OCI-LY7 (cell line): ENCODE data around the gene ITGB2. TPM values are rescaled to one million over a fixed set of nuclear protein-coding genes. Genes with fewer than 3 reads are reported as not detected.

Experiments used
- BruUV-seq: library from RNA; stranded (reverse); fragments of 400-500 nt; replicated peaks from 2 replicates; lab custom pipeline; 2021; lab: Mats Ljungman, UMichigan
- CTCF ChIA-PET: fragments of 300-600 bp; sonication (Branson Sonifier 250); formaldehyde crosslinking; loops from one replicate; lab custom pipeline; 2022; ENCODE audit warnings: antibody characterized with exemption; ENCODE audit not compliant: unreplicated experiment; lab: Charles Lee
- POLR2A ChIA-PET: fragments of 300-600 bp; sonication (Branson Sonifier 250); formaldehyde crosslinking; loops from one replicate; lab custom pipeline; 2022; ENCODE audit warnings: antibody characterized with exemption; lab: Charles Lee
- DNase-seq: peaks from one replicate; pipeline ENCODE4 v3.0.0-alpha.2; 2015; ENCODE audit warnings: low spot score
- H2AFZ ChIP-seq: fragments of 200-600 bp; sonication (generic), shearing (Covaris generic); 2 replicates; pipeline ENCODE4 v1.6.1; 2014; ENCODE audit warnings: mild to moderate bottlenecking, antibody characterized with exemption, low read length, moderate library complexity
- H3K27ac ChIP-seq: fragments of 200-600 bp; sonication (generic); 2 replicates; pipeline ENCODE4 v1.5.1; 2014; ENCODE audit warnings: mixed run types, low read depth, mild to moderate bottlenecking, moderate library complexity, low read length, inconsistent platforms; ENCODE audit not compliant: poor library complexity, severe bottlenecking
- H3K36me3 ChIP-seq: fragments of 200-600 bp; sonication (generic); 2 replicates; pipeline ENCODE4 v1.6.1; 2014; ENCODE audit warnings: mild to moderate bottlenecking, antibody characterized with exemption, low read length, moderate library complexity, mixed read lengths; ENCODE audit not compliant: insufficient read depth
- H3K4me1 ChIP-seq: fragments of 200-600 bp; sonication (generic); 2 replicates; pipeline ENCODE4 v1.5.1; 2014; ENCODE audit warnings: mild to moderate bottlenecking, low read length; ENCODE audit not compliant: insufficient read depth, poor library complexity, severe bottlenecking
- H3K4me2 ChIP-seq: fragments of 200-600 bp; sonication (generic); 2 replicates; pipeline ENCODE4 v1.6.1; 2014; ENCODE audit warnings: mild to moderate bottlenecking, low read length
- H3K4me3 ChIP-seq: fragments of 200-600 bp; sonication (generic); 2 replicates; pipeline ENCODE4 v1.5.1; 2014; ENCODE audit warnings: mild to moderate bottlenecking, low read depth, low read length; ENCODE audit not compliant: poor library complexity, severe bottlenecking
- H3K79me2 ChIP-seq: fragments of 200-600 bp; sonication (generic); 2 replicates; pipeline ENCODE4 v1.6.1; 2016; ENCODE audit warnings: low read depth, mild to moderate bottlenecking, low read length, moderate library complexity, mixed read lengths; ENCODE audit not compliant: insufficient read depth
- H3K9me2 ChIP-seq: fragments of 200-600 bp; sonication (generic); 2 replicates; pipeline ENCODE4 v1.6.1; 2016; ENCODE audit warnings: mild to moderate bottlenecking, low read length, mixed read lengths; ENCODE audit not compliant: insufficient read depth
- H3K9me3 ChIP-seq: fragments of 200-600 bp; sonication (generic); 2 replicates; pipeline ENCODE4 v1.6.1; 2014; ENCODE audit warnings: mild to moderate bottlenecking, mixed run types, low read length, mixed read lengths
- H4K20me1 ChIP-seq: fragments of 200-600 bp; sonication (generic); 2 replicates; pipeline ENCODE4 v1.6.1; 2014; ENCODE audit warnings: mild to moderate bottlenecking, antibody characterized with exemption, low read length, moderate library complexity, mixed read lengths; ENCODE audit not compliant: insufficient read depth
- EZH2phosphoT487 ChIP-seq: fragments of 200-600 bp; sonication (generic); IDR thresholded peaks from 2 replicates; pipeline ENCODE4 v1.6.1; 2018; ENCODE audit warnings: low read depth, borderline replicate concordance, mild to moderate bottlenecking, mixed run types, antibody characterized with exemption, low read length, moderate library complexity, mixed read lengths
- intact Hi-C: fragments of 100-400 bp; cut with micrococcal nuclease; formaldehyde crosslinking; loops from one replicate; pipeline ENCODE4 v1.10.0; 2022; ENCODE audit not compliant: unreplicated experiment
- total RNA-seq, 2 experiments: library from RNA; depleted of rRNA in 1 of 2; stranded (reverse); fragments of >200 nt in 1 of 2; shearing (Covaris generic) in 1 of 2; gene quantifications; 2 replicates each; pipeline ENCODE4 v1.2.3, GENCODE V29; 2014 to 2022
- TF ChIP-seq, protein P1 (sequence below): fragments of 200-600 bp; sonication (generic); conservative IDR thresholded peaks from 2 replicates; pipeline ENCODE4 v1.5.1; 2014; ENCODE audit warnings: mild to moderate bottlenecking, antibody characterized with exemption, low read length, moderate library complexity, mixed read lengths

The ITGB2 gene
- total RNA-seq, 2 experiments from 2014 or later, result 11.6 to 78.9 TPM

GRCh38 chr21:44875316-44875700, 45.4 kb downstream of the ITGB2 start:
- ChIA-PET POLR2A (interaction anchor here (0.7 kb wide), 1 partner anchor 82 kb away, joined by 3 read pairs; no protein-coding TSS in a partner anchor), CTCF (interaction anchor here (0.5 to 0.6 kb wide), 2 partner anchors 39 to 61 kb away, joined by 3 read pairs; no protein-coding TSS in a partner anchor)
- Histone ChIP-seq H2AFZ (peak overlapping the region; percentile 86; the same call in 1 of the 2 replicates), H3K9me2 (no peaks in the 10 kb centered on the region), H3K79me2 (peaks cover 14% of the 10 kb centered on the region; the same call in 1 of the 2 replicates), H3K9me3 (no peaks in the 10 kb centered on the region), H3K36me3 (no peaks in the 10 kb centered on the region), H3K4me3 (peak overlapping the region; percentile 81), H3K4me2 (peak overlapping the region; percentile 88), H3K4me1 (peaks cover 33% of the 10 kb centered on the region), H3K27ac (peak overlapping the region; percentile 19), H4K20me1 (peaks cover 12% of the 10 kb centered on the region; the same call in 1 of the 2 replicates)
- no TSS peak for BruUV-seq
- peak; percentile 34 for DNase-seq
- intact Hi-C loops, result loop anchor here (2.0 kb wide), 1 partner anchor 63 kb away; no protein-coding TSS in a partner anchor
- TF ChIP-seq, protein P1, sequence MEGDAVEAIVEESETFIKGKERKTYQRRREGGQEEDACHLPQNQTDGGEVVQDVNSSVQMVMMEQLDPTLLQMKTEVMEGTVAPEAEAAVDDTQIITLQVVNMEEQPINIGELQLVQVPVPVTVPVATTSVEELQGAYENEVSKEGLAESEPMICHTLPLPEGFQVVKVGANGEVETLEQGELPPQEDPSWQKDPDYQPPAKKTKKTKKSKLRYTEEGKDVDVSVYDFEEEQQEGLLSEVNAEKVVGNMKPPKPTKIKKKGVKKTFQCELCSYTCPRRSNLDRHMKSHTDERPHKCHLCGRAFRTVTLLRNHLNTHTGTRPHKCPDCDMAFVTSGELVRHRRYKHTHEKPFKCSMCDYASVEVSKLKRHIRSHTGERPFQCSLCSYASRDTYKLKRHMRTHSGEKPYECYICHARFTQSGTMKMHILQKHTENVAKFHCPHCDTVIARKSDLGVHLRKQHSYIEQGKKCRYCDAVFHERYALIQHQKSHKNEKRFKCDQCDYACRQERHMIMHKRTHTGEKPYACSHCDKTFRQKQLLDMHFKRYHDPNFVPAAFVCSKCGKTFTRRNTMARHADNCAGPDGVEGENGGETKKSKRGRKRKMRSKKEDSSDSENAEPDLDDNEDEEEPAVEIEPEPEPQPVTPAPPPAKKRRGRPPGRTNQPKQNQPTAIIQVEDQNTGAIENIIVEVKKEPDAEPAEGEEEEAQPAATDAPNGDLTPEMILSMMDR, result peak; percentile 47
- TF ChIP-seq EZH2phosphoT487, result no peak

DNA sequence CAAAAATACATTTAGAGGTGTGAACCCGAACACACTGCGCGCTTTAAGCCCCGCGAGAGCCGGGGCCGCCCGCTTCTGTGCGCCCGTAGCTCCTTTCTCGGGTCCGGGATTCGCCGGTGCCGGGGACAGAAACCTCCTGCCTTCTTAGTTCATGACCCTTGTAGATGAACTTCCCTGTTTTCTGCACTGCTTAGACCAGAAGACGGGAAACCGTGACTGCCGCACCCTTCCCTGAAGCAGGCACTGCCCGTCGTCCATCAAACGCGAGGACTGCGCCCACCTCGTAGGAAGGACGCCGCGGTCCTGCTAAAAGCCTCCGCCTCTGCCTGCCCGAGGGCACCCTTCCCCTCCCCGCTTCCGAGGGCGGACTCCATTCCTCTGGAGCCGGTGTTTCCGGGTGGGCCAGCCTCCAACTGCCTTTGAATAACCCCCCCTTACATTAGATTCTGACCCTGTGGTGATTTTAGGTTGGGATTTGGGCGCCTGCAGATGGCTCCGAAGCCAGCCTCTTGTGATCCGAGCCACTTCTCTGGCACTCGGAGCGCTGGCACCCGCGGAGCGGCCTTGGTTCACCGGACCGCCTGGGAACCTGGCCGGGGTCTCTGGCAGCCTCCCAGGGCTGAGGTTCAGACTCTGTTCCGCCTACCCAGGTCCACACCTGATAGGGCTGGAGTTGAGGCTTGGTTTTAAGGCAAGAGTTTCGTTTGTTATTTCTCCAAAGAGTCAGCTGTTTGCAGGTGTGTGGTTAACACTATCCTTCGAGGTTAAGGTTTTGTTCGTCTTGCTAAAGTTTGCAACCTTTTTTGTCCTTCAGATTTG, 46.0 kb downstream of the ITGB2 start:
- DNase-seq, result peak; percentile 34
- H3K79me2 ChIP-seq, result peaks cover 14% of the 10 kb centered on the region; the same call in 1 of the 2 replicates
- no peaks in the 10 kb centered on the region for H3K36me3 ChIP-seq
- peaks cover 12% of the 10 kb centered on the region; the same call in 1 of the 2 replicates for H4K20me1 ChIP-seq
- H3K4me1 ChIP-seq, result peaks cover 30% of the 10 kb centered on the region
- no TSS peak for BruUV-seq
- ChIA-PET POLR2A (interaction anchor here (0.7 kb wide), 1 partner anchor 81 kb away, joined by 3 read pairs; no protein-coding TSS in a partner anchor), CTCF (interaction anchor here (0.6 to 1.0 kb wide), 2 partner anchors 39 to 236 kb away, joined by 3 read pairs; no protein-coding TSS in a partner anchor)
- H3K27ac ChIP-seq, result peak overlapping the region; percentile 20
- intact Hi-C loops, result loop anchor here (2.0 kb wide), 1 partner anchor 64 kb away; no protein-coding TSS in a partner anchor
- peak overlapping the region; percentile 88 for H3K4me2 ChIP-seq
- no peaks in the 10 kb centered on the region for H3K9me2 ChIP-seq
- peak overlapping the region; percentile 86; the same call in 1 of the 2 replicates for H2AFZ ChIP-seq
- TF ChIP-seq, protein P1, result no peak
- no peak for TF ChIP-seq EZH2phosphoT487
- H3K9me3 ChIP-seq, result no peaks in the 10 kb centered on the region
- peak overlapping the region; percentile 81 for H3K4me3 ChIP-seq
